Right atrium auricular region (tissue), 2 donors: ENCODE data around the gene MGAT5B. TPM values are rescaled to one million over a fixed set of nuclear protein-coding genes. Genes with fewer than 3 reads are reported as not detected.

Experiments
- DNase-seq: peaks from one replicate; pipeline ENCODE4 v3.0.0-alpha.2; 2019; ENCODE audit warnings: low spot score
- H3K27ac ChIP-seq, 2 donors: fragments of 200-600 bp; sonication (generic); 1 replicate in 1 of 2; 2 replicates in 1 of 2; pipeline ENCODE4 v1.5.1; 2016 to 2019
- H3K27me3 ChIP-seq, 2 donors: fragments of 200-600 bp; sonication (generic); one replicate each; pipeline versions ENCODE4 v1.5.1 to v1.6.0; 2017 to 2019
- H3K36me3 ChIP-seq: fragments of 200-600 bp; sonication (generic); one replicate; pipeline ENCODE4 v1.5.1; 2016
- H3K4me1 ChIP-seq, 2 donors: fragments of 200-600 bp; sonication (generic); one replicate each; pipeline versions ENCODE4 v1.5.1 to v1.6.0; 2017 to 2019
- H3K4me3 ChIP-seq, 2 donors: fragments of 200-600 bp; sonication (generic); 1 replicate in 1 of 2; 2 replicates in 1 of 2; pipeline ENCODE4 v1.5.1; 2017 to 2019; ENCODE audit warnings: mild to moderate bottlenecking in 1 of 2, moderate library complexity in 1 of 2
- H3K9me3 ChIP-seq, 2 donors: fragments of 200-600 bp; sonication (generic); one replicate each; pipeline ENCODE4 v1.5.1; 2019
- CTCF ChIP-seq, 2 donors: fragments of 200-600 bp; sonication (generic); IDR thresholded peaks; one replicate each; pipeline ENCODE4 v1.5.1; 2019; ENCODE audit warnings: antibody characterized with exemption in 2 of 2
- total RNA-seq, 2 donors: library from RNA; depleted of rRNA; stranded (reverse); fragments of >200 nt; gene quantifications; one replicate each; pipeline ENCODE4 v1.1.0, GENCODE V29; 2016

MGAT5B gene
- total RNA-seq, 2 donors from 2014 or later, result not detected

- TF ChIP-seq CTCF (IDR thresholded peaks at IDR 0.05), result no peak
- Histone ChIP-seq H3K4me3 (no peak overlapping the region), H3K36me3 (no peaks in the 10 kb centered on the region)
Measured at GRCh38 chr17:76897023-76897422, 28.8 kb downstream of the MGAT5B start.

GRCh38 chr17:76899414-76899813 lies 31.2 kb downstream of the MGAT5B start:
- no peaks in the 10 kb centered on the region for H3K27me3 ChIP-seq
- no peaks in the 10 kb centered on the region for H3K9me3 ChIP-seq
- no peaks in the 10 kb centered on the region for H3K36me3 ChIP-seq
- H3K4me1 ChIP-seq, result no peaks in the 10 kb centered on the region
- H3K27ac ChIP-seq, result no peak overlapping the region
- no peak for TF ChIP-seq CTCF (IDR thresholded peaks at IDR 0.05)
- H3K4me3 ChIP-seq, result no peak overlapping the region
- no peak for DNase-seq

More at GRCh38 chr17:76897023-76897422, 28.8 kb downstream of the MGAT5B start:
- Histone ChIP-seq H3K27me3 (no peaks in the 10 kb centered on the region), H3K9me3 (no peaks in the 10 kb centered on the region), H3K27ac (no peak overlapping the region), H3K4me1 (no peaks in the 10 kb centered on the region)
- no peak for DNase-seq

DNA sequence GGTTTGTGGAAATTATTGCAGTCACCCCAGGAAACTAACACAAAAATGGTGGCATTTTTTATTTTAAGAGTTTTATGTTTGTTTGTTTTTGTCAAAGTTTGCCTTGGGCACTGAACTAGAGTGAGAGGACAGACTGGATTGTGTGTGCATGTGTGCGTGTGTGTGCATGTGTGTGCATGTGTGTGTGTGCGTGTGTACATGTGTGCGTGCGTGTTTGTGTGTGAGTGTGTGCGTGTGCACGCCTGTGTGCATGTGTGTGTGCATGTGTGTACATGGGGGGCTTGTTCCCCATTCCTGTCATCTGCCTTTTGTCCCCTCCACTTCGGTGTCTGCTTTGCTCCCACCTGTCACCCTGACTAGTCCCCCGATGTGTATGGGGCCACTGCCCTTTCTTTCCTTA lies 32.5 kb downstream of the MGAT5B start:
- Histone ChIP-seq H3K27me3 (no peaks in the 10 kb centered on the region), H3K36me3 (no peaks in the 10 kb centered on the region), H3K4me3 (no peak overlapping the region), H3K4me1 (no peaks in the 10 kb centered on the region), H3K9me3 (no peaks in the 10 kb centered on the region), H3K27ac (no peak overlapping the region)
- no peak for DNase-seq
- no peak for TF ChIP-seq CTCF (IDR thresholded peaks at IDR 0.05)

- no peak for TF ChIP-seq CTCF (IDR thresholded peaks at IDR 0.05)
- H3K9me3 ChIP-seq, result no peaks in the 10 kb centered on the region
- no peak overlapping the region for H3K4me3 ChIP-seq
- no peaks in the 10 kb centered on the region for H3K4me1 ChIP-seq
- no peak for DNase-seq
- no peaks in the 10 kb centered on the region for H3K27me3 ChIP-seq
- H3K36me3 ChIP-seq, result no peaks in the 10 kb centered on the region
- H3K27ac ChIP-seq, result no peak overlapping the region
Measured at GRCh38 chr17:76901542-76902197, 33.5 kb downstream of the MGAT5B start.

- TF ChIP-seq CTCF (IDR thresholded peaks at IDR 0.05), result no peak
Measured at GRCh38 chr17:76902476-76902875, 34.3 kb downstream of the MGAT5B start.

DNA sequence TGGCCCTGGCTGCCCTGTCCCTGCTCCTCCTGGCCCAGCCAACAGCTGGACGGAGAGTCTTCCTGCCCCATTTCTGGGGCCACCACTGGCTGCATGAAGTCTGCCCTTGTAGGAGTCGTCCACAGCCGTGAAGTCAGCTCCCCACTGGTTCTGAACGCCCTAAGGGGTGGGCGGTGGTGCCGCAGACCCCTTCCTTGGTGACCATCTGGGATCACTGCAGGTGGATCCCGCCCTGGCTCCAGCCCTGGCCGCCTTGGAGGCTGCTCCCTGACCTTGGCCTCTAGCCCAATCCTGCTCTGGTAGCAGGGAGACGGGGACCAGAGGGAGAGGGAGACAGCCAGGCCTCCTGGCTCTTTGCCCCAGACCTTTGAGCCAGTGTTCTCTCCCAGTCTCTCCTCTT lies 35.4 kb downstream of the MGAT5B start:
- peaks cover 0 to 5% of the 10 kb centered on the region in 2 donors for H3K9me3 ChIP-seq
- H3K27me3 ChIP-seq, result no peaks in the 10 kb centered on the region
- no peak for TF ChIP-seq CTCF (IDR thresholded peaks at IDR 0.05)
- no peak overlapping the region for H3K4me3 ChIP-seq
- no peaks in the 10 kb centered on the region for H3K36me3 ChIP-seq
- H3K4me1 ChIP-seq, result no peaks in the 10 kb centered on the region
- no peak for DNase-seq
- H3K27ac ChIP-seq, result no peak overlapping the region

More at GRCh38 chr17:76902476-76902875, 34.3 kb downstream of the MGAT5B start:
- no peaks in the 10 kb centered on the region for H3K4me1 ChIP-seq
- H3K27me3 ChIP-seq, result no peaks in the 10 kb centered on the region
- no peak overlapping the region for H3K4me3 ChIP-seq
- no peak for DNase-seq
- no peaks in the 10 kb centered on the region for H3K36me3 ChIP-seq
- no peak overlapping the region for H3K27ac ChIP-seq
- H3K9me3 ChIP-seq, result peaks cover 0 to 1% of the 10 kb centered on the region in 2 donors
